Measurements from ENCODE around the gene RIT2.

RIT2 gene

DNA sequence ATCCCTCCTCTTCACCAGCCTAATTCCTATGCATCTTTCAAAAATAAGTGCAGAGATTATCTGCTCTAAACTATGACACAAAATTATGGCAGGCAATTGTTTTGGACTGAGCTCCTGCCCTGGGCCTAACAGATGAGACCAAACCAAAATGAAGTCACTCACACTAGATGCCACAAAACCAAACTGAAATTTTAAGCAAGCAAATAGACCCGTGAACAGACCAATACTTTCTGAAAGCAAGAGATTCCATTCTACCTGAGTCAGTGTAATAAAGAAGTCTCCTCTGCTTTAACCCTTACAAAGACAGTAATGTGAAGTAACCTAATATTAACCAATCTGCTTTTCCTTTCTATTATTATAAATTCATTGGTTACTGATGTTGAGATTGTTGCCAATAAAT, 84.3 kb downstream of the RIT2 start:
- intact Hi-C loops (cut with DNase I): no loop called here
- DNase-seq: no peak

DNA sequence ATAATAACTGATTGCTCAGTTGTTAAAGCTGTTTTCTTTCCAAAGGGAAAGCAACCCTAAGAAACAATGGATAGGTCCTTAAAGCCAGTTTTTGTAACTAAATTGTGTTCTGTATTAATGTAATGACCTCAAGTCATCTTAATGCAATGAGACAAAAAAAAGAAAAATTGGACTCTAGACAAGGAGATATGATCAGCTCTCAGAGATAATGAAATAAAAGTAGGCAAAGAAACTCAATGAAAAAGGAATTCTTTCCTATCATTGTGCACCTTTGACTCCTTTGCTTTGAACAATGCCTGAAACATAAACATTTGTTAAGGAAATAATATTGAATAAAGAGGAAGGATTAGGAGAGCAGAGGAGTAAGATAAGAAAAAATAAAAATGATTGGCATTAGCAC, 86.1 kb downstream of the RIT2 start:
- DNase-seq: no peak
- intact Hi-C loops (cut with DNase I): no loop called here

DNA sequence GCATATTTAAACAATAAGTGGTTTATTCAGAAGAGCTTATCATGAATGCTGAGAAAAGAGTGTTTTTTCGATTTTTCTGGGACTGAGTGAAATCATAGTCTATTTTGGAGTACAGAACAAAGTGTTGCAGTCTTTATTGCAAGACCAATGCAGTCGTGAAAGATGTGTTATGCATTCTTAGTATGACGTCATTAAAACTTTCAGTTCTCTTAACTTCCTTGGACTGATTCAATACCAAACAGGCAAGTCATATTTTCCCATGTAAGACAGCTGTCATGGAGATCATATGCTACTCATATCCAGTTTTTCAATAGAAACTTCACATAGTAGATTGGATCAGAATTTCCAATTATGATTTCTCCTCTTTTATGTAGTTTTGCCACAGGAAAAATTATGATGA, 92.6 kb downstream of the RIT2 start:
- no peak for DNase-seq
- intact Hi-C loops (cut with DNase I): no loop called here

DNA sequence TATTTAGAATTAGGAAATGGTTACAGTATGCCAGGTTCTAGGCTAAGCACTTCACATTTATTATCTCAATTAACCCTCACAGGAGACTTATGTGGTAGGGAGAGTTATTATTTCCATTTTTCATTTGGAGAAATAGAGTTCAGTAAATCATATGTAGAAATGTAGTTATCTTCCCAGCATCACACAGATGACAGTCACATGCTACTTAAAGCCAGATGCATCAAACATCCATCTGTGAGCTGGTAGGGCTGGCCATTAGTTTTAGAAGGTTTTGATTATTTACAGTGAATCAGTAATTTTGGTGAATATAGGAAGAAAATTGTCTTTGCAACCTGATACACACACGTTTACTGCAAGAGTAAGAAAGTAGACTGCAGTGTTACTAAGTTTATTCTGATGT, 97.9 kb downstream of the RIT2 start:
- intact Hi-C loops (cut with DNase I): no loop called here
- no peak for DNase-seq

DNA sequence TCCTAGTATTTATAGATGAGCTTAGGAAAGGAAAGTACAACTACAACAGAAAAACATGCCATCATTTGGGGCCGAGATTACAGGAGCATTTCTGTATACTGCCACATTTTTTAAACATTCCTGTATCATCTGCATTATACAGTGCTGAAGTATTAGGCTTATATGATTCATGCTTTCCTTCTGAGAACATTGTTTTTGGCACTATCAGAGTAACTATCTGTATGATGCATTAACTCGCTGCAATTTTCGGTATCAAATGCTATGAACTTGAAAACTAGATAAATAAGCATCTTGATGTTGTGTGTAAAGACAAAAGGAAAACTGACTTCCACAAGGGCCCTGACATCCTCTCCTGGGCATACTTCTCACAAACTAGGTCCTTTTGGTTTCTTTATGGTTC, 102.0 kb downstream of the RIT2 start:
- no peak for DNase-seq
- intact Hi-C loops (cut with DNase I): no loop called here

DNA sequence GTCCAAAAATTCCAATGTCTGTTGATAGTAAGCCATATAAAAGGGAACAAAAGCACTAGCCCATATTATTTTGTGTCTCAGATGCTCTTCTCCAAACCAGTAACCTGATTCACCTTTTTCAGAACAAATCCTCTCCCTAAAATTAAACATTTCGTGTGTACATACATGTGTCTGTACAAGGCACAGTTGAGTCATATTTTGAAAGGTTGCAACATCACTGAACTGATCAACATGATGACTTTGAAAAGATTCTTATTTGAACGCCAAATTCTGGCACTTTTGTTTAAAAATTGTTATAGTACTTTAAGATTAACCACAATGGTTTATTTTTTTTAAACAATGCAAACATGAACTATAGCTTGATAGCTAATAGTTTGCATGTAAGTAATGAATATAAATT, 102.5 kb downstream of the RIT2 start:
- no peak for DNase-seq
- intact Hi-C loops (cut with DNase I): no loop called here

DNA sequence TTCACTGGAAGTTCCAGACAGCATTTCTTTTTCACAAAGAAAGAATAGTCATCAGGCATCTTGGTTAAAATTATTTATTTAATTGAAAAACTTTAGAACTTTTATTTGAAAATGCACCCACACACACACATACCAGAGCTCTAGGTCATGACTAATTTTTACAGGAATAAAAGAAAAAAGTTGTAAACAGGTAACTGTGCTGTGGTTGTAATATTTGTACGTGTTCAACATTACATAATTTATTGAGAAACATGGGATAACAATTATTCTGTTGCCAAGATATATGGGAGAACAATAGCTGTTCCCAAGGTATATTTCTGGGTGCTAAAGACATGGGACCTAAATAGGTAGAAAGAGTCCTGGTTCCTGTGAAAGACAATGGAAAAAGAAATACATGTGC, 104.9 kb downstream of the RIT2 start:
- no peak for DNase-seq
- intact Hi-C loops (cut with DNase I): no loop called here

DNA sequence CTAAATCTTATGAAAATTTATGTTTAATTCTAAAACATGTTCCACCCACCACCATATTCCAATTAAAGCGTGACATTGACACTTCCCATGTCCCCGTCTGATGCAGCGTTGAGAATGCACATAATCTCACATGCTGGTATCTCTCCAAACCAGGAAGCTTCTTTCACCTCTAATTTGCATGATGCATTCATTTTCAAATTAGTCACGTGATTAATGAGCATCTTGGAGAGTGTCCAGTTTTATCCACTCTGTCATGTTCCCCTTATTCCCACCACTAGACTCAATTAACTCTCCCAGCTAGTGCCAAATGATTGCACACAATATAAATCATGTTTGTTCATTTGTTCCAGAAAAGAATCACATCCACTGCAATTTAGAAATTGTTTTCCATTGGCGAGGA, 105.8 kb downstream of the RIT2 start:
- intact Hi-C loops (cut with DNase I): no loop called here
- peak in 1 of 42 donors; percentile 10 for DNase-seq

DNA sequence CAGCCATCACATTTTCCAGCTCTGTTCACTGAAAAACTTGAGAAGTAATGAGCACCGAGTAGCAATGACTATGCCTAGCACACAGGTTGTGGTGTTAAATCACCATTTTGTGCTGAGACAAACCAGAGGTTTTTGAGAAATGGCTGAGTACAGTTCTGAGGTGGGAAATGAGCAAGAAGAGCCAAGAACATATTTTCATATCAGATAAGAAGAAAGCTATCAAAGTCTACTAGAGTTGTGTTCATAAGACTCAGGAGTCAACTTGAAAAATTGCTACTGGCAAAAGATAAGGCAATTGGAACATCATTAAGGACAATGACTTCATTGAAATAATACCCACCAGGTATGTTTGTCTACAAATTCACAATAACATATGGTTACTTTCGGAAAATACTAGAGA, 108.1 kb downstream of the RIT2 start:
- intact Hi-C loops (cut with DNase I): no loop called here

DNA sequence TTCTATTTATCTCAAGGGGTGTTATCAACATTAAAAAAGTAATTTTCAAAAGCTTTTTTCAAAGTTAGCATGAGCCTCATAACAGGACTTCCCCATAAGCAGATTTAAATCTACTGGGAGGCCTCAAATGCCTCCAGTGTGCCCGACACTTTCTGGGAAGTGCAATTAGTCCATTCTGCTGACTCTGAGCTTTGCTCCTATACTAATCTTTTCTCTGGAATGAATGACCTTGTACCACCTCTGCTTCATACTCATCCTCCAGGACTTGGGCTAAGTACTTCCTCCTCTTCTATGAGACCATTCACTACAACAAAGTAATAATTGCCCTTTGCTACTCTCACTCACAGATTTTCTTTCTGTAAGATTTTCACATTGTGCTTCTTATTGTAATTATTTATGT, 111.1 kb downstream of the RIT2 start:
- intact Hi-C loops (cut with DNase I): no loop called here
- no peak for DNase-seq

More for the DNA sequence above, 108.1 kb downstream of the RIT2 start:
- no peak for DNase-seq

DNA sequence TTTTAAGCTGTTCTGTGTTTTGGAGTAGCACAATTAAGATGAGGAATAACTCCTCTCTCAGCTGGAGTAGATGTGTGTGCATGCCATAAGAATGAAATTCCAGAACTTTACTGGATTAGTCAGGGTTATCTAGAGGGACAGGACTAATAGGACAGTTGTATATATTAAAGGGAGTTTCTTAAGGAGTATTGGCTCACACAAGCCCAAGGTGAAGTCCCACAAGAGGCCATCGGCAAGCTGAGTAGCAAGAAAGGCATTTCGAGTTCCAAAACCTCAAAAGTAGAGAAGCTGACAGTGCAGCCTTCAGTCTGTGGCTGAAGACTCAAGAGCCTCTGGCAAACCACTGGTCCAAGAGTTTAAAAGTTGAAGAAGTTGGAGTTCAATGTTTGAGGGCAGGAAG, 113.7 kb downstream of the RIT2 start:
- intact Hi-C loops (cut with DNase I): no loop called here
- no peak for DNase-seq

DNA sequence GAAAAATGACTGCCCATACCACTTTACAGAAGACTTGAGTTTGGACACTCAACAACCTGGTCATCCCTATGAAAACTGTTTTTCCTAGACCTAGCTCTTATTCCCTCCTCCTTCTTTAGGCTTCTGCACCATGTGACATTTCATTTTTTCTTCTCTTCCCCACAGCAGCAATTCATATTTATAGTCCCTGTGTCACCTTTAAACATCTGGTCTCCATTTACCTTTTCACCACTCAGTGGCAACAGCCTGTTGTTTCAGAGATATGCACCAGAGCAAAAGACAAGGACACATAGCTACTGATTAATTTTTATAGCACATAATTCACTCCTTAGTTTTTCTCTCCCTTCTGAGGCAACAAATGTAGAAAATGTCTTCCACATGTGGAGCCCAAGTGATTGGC, 118.7 kb downstream of the RIT2 start:
- intact Hi-C loops (cut with DNase I): no loop called here
- DNase-seq: no peak

DNA sequence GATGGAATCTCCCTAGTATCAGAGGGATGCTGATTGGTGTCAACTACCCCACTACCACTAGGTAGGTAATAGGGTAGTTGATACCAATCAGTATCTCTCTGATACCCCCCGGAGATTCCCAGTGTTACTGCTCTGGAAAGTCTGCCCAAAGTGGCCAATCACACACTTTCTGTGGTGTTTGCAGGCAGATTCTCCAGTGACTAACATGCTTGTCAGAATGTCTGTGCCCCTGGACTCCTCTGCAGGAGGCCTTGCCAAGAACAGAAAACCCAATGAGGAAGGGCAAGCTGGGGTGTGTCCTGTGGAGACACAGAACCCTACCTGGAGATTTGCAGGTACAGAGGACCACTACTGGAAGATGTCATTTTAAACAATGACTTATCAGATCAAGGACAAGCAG, 135.1 kb downstream of the RIT2 start:
- DNase-seq: no peak
- intact Hi-C loops (cut with DNase I): no loop called here

DNA sequence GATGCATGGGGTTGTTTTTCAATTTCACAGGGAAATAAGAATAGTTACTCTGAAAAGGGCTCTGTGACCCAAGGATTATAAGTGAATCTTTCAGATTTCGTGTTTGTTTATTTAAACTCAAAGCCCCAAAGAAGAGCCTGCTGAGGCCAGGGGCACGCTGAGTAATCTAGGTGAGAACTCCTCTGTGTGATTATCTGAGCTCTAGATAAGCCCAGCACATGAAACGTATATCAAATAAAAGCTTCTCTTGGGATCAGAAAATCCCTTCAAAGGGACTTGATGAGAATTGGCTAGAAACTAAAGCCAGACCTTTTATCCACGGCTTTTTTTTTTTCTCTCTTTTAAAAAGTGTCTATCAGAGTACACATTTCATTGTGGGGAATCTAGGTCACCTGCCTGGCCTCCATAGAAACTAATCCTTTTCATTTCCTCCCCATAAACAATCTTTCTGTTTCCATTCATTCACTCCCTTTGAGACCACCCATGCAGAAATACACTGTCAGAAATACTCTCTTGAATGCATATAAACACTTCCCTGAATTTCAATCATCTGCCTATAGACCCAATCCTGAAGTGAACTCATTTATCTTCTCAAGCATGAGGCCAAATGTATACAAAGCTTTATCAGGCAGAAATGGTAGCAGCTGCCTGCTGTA, 137.4 kb downstream of the RIT2 start:
- no peak for DNase-seq
- intact Hi-C loops (cut with DNase I): no loop called here

DNA sequence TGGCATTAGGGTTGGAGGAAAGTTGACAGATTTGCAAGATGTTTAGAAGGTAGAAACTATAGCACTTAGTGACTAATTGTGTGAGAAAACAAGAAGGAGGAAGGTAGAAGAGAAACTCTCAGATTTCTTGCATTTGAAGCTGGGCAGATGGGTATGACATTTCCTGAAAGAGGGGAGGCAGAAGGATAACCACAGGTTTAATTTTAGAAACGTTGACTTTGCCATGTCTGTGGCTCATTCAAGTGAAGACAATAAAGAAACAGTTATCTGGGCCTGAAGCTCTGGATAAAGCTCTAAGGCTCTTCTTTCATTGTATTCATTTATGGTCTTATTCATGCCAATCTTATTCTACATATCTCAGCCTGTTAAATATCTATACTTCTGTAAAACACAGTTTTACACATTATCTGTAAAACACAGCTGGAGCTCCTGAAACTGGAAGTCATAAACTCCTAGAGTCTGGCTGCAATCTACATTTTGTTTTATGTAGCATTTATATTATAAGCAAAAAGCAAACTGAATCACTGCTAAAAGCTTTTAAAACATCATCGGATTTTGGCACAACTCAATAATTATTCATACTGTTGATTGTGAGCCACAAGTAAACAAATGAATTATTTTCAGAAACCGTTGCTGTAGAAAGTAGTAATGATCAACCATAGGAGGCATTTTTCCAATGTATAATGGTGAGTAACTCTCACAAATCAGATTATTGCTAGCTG, 138.5 kb downstream of the RIT2 start:
- DNase-seq: no peak
- intact Hi-C loops (cut with DNase I): no loop called here

DNA sequence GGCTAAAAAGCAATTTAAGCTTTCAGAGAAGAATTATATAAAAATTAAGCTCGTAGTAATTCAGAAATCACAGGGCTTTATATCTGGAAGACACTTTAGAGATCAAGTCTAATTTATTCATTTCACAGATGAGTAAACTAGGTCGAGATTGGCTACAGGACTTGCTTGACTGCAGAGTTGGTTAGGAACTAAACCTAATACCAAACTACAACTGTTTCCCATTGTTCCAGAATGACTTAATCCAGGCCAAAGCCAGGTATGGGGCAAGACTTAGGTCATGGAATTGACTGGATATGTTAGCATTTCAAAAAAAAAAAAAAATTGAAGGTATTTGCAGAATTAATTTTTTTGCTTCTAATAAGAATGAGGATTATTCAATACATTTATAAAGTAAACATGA, 146.1 kb downstream of the RIT2 start:
- intact Hi-C loops (cut with DNase I): no loop called here
- no peak for DNase-seq

DNA sequence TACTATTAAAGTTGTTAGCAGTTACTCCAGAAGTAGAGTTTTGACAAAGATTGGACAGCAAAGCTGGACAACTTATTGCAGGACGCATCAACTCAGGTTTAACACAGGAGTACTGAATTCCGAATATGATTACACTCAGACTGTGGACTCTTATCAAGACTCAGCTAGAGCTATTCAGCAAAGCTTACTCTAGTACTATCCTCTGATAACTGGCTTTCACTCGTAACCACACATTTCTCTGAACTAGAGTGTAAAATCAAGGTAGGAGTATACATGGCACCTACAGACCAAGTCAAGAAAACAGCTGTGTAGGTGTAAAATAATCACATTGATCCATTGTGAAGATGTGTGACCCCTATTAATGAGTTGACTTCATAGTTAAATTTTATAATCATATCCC, 154.2 kb downstream of the RIT2 start:
- no peak for DNase-seq
- intact Hi-C loops (cut with DNase I): no loop called here

DNA sequence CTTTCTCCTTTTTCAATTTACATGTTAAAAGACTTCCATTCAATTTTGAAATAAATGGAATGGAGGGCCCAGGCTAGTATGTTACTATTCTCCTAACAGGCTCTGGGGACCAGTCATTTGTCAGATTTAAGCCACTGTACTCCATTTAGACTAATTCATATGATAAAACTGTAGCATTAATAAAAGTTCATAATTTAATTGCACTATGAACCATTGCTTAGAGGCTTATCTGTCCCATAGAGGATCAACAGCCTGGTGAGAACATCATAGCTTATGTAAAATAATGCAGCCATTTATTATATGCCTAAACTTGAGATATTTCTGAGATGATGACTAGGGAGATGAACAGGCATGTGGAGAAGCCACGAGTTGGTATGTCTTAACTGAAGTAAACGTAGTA, 156.0 kb downstream of the RIT2 start:
- intact Hi-C loops (cut with DNase I): no loop called here
- no peak for DNase-seq

DNA sequence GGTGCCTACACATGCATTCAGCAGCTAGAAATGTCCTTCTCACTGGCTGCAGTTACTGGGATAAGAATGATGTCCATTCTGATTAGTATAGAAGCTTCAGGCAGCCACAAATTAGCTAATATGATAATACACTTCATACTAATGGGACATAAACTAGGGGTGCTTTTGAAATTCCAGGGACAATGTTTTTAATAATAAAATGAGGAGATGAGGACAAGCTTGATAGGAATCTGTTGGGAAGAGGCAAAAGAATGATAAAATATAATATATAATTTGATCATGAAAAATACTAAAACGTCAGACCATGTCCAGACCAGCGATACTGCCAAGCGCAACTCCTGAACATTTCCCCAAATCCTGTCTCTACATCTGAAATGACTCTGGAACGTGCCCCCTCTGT, 157.1 kb downstream of the RIT2 start:
- intact Hi-C loops (cut with DNase I): no loop called here
- no peak for DNase-seq

DNA sequence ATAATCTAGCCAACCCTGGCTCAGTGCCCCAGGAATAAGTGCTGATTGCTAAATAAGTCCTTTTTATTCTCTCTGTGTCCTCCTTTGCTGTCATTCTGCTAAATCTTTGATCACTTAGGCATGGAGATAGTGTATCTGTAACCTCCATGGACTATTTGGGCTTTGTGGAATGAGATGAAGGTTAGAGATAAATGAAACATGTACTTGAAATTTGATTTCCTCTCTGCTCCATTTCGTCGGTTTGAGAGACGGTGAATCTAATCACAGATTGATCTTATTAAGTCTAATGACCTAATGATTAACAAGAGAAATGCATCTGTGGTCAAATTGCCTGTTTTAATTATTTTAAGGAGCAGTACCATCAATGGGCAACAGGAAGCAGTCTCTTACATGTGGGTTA, 159.2 kb downstream of the RIT2 start:
- intact Hi-C loops (cut with DNase I): no loop called here
- peak in 3 of 42 donors; percentile 9 to 12 (median 9) for DNase-seq

DNA sequence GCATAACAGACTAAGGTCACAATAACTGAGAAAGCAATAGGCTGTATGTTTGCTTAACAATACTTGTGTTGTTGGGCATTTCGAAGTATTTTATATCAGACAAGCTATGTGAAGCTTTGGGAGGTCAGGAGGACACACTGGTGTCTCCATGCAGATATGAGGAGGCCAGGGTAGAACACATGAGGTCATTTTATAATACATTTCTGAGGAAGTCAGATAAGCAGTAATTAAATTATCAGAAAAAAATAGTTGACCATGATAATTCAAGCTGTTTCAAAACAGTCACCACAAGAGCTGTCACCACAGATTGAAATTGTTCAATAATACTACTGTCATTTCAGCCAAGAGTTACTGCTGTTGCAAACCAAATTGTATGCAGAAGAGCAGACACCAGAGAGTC, 160.6 kb downstream of the RIT2 start:
- intact Hi-C loops (cut with DNase I): no loop called here
- DNase-seq: no peak
